ENCODE results near the gene SEMA4C.

The SEMA4C gene

DNA sequence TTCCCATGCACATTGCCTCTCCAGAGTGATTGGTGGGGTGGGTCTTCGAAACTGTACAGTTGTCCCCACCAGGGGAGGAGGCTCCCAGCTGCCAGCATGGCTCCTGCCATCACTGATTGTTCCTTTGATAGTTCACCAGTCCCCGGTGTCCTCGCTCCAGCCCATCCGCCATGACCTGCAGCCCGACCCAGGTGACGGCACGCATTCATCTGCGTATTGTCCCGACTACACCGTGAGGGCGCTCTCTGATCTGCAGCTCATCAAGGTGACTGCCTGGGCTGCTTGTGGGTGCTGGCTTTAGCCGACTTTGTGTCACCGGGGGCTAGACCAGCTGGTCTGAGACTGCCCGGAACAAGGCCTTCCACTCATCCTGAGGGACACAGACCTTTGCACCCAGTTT lies 41.4 kb downstream of the SEMA4C start:
- TF ChIP-seq, protein P1, sequence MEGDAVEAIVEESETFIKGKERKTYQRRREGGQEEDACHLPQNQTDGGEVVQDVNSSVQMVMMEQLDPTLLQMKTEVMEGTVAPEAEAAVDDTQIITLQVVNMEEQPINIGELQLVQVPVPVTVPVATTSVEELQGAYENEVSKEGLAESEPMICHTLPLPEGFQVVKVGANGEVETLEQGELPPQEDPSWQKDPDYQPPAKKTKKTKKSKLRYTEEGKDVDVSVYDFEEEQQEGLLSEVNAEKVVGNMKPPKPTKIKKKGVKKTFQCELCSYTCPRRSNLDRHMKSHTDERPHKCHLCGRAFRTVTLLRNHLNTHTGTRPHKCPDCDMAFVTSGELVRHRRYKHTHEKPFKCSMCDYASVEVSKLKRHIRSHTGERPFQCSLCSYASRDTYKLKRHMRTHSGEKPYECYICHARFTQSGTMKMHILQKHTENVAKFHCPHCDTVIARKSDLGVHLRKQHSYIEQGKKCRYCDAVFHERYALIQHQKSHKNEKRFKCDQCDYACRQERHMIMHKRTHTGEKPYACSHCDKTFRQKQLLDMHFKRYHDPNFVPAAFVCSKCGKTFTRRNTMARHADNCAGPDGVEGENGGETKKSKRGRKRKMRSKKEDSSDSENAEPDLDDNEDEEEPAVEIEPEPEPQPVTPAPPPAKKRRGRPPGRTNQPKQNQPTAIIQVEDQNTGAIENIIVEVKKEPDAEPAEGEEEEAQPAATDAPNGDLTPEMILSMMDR (IDR thresholded peaks at IDR 0.05; ENCODE audit: low read depth, low read length): no peak
- H3K4me3 ChIP-seq (ENCODE audit: low read depth, low read length): no peak overlapping the region

DNA sequence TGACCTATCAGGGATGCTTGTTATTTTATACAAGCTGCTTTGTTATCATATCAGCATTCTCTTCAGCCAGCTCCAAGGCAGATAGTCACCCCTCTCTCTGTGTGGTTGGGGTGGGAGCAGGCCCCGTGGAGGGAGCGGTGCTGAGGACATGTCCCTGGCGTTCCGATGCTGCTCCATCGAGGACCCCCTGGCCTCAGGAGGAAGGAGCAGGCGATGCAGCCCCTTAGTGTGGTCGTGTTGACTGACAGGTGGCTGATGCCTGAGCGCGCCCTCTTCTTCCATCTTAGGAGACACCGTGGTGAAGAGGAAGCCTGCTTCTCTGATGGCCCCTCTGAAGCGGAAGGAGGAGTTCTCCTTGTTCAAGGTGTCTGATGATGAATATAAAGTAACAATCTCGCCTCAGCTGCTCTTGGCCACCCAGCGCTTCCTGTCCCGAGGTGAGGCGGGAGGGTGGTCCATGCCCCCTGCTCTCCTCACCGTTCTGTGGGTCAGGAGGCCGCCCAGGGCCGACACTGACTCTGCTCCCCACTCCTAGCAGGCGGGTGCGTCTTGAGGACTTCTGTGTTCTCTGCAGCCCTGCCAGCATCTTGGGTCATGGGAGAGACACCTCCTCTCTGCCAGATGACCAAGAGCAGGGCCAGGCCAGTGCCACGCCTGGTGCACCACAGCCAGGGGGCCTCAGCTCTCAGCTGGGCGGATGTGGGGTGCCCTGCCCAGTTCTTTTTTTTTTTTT lies 43.2 kb downstream of the SEMA4C start:
- TF ChIP-seq, protein P1 (IDR thresholded peaks at IDR 0.05; ENCODE audit: low read depth, low read length): no peak
- H3K4me3 ChIP-seq (ENCODE audit: low read depth, low read length): no peak overlapping the region

DNA sequence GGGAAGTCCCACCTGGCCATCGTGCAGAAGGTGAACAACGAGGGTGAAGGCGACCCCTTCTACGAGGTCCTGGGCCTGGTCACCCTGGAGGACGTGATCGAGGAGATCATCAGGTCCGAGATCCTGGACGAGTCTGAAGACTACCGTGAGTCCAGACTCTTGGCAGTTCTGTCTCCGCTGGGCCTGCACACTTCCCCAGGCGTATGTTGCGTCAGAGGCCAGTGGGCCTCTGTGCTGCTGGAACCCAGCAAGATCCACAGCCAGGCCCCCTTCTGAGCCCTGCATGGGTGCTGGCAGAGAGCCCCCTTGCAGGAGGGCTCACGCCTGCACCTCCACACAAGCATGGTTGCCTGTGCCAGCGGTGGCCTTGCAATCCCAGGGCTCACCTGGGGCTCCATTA lies 44.8 kb downstream of the SEMA4C start:
- TF ChIP-seq, protein P1 (IDR thresholded peaks at IDR 0.05; ENCODE audit: low read depth, low read length): no peak
- H3K4me3 ChIP-seq (ENCODE audit: low read depth, low read length): no peak overlapping the region

DNA sequence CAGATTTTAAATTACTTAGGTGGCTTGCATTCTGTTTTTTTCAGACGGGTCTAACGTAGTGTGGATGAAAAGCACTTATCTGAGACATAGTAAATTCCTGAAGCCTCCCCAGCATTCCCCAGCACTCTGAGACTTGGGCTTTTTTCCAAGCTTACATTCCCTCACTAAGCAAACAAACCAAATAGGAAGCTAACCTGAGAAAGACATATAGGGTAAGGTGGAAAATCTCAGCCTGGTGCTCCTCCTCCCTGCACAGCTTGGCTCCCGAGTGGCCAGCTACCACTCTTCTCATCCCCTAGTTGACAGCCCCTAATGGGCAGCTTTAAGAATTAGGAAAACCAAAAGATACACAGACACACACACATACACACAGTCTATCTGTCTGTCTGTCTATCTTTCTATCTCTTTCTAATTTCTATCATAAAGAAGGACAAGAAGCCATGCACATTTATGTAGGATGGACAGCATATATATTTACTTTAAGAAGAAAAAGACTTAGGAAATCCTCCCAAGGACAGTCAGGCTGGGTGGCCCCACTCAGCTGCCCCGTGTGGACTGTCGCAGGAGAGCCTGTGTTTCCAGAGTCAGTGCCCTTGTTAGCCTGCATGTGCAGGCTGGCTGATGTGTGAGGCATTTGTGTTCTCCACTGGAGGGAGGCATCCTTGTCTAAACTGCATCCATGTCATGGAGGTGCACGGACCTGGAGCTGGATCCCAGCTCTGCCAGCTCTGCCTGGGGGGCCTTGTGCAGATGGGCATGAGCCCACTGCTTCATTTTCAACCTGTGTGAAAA lies 45.6 kb downstream of the SEMA4C start:
- TF ChIP-seq, protein P1 (IDR thresholded peaks at IDR 0.05; ENCODE audit: low read depth, low read length): no peak
- H3K4me3 ChIP-seq (ENCODE audit: low read depth, low read length): no peak overlapping the region

DNA sequence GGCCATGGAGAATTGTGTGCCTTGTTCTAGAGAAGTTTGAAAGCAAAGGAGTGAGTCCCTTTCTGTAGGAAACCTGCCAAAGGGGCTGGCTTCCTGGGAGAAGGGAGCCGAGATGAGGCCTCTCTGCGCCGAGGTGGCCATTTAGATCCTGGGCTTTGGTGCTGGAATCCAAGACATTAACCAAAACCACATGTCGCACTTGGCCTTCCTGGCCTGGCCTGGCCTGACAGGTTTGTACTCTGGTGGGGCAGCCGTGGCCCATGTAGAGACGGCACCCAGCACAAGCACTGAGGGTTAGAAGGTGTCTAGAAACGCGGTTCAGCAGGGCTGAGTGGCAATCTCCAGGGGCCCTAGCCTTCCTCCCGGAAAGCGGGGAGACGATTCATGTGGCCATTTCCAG lies 46.7 kb downstream of the SEMA4C start:
- TF ChIP-seq, protein P1 (IDR thresholded peaks at IDR 0.05; ENCODE audit: low read depth, low read length): no peak

DNA sequence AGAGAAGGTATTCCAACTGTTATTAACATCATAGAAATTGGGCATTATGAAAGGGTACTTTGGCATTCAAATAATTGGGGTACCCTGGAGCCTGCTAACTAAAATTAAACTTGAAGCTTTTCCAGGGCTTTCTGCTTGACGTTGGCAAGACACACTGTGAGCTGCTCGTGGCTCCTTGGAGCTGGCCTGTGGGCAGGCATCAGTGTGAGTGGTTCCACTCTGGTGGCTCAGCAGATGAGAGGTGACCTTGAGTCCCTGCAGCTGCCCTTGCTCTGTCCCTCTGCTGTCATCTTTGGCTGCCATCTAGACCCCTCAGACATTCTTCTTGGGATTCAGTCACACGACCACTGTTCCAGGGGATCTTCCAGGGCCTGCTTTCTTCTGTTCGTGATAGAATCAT lies 47.1 kb downstream of the SEMA4C start:
- TF ChIP-seq, protein P1 (IDR thresholded peaks at IDR 0.05; ENCODE audit: low read depth, low read length): no peak
- no peak overlapping the region for H3K4me3 ChIP-seq (ENCODE audit: low read depth, low read length)

More for the DNA sequence above, 46.7 kb downstream of the SEMA4C start:
- no peak overlapping the region for H3K4me3 ChIP-seq (ENCODE audit: low read depth, low read length)

DNA sequence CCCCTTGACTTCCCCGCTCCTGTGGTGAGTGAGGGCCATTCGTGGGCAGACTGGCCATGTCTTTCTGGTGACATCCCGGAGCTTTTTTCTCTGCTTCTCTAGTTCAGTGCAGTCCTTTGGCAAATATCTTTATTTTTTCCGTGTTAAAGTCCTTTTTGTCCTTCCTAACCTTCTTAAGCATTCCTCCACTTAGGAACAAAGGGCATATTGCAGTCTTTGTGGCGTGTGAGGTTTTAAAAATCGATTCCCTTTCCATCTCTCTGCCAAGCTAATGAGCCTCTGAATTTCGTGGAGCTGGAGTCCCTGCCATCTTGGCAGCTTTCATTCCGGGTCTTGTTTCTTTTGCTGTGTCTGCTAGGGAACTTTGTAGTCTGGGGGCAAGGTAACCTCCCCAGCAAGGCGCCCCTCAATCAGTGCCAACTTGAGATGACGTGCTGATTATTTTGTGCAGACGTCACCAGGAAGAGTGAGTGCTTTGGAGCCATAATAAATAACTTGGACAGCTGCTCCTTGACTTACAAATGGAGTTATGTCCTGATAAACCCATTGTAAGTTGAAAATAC lies 48.7 kb downstream of the SEMA4C start:
- TF ChIP-seq, protein P1 (IDR thresholded peaks at IDR 0.05; ENCODE audit: low read depth, low read length): no peak
- no peak overlapping the region for H3K4me3 ChIP-seq (ENCODE audit: low read depth, low read length)

Measured in WI38 (cell line).